Measurements from ENCODE around the gene RLF.
A peak's percentile ranks its signal among the peaks of the same experiment; 100 is the strongest.

DNA sequence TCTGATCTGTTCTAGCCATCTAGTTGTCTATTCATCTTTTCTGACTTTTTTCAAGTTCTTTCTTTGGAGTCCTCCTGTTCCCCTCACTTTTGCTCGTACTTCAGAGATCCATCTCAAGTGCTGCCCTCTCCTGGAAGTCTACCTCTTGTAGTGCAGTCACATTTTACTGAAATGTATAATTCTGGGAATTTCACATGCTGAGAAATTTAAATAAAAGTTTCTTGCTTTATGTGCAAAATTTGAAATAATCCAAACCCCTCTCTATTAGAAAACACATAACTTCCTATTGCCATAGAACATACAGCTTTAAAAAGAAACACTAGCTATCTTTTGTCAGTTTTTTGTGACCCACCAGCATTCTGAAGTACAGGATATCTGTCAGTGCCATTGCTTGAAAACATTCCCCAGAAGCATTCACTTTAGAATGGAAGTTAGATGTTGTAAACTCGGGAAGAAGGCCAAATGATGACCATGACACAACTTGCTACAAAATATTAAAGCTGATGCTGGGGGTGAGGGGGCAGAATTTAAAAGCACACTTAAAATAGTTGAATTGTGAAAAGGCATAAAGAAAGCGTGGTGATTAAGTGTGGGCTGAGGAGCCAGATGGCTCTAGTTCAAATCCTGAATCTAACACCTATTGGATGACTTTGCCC lies 22.0 kb downstream of the RLF start:
- TF ChIP-seq, protein P1, sequence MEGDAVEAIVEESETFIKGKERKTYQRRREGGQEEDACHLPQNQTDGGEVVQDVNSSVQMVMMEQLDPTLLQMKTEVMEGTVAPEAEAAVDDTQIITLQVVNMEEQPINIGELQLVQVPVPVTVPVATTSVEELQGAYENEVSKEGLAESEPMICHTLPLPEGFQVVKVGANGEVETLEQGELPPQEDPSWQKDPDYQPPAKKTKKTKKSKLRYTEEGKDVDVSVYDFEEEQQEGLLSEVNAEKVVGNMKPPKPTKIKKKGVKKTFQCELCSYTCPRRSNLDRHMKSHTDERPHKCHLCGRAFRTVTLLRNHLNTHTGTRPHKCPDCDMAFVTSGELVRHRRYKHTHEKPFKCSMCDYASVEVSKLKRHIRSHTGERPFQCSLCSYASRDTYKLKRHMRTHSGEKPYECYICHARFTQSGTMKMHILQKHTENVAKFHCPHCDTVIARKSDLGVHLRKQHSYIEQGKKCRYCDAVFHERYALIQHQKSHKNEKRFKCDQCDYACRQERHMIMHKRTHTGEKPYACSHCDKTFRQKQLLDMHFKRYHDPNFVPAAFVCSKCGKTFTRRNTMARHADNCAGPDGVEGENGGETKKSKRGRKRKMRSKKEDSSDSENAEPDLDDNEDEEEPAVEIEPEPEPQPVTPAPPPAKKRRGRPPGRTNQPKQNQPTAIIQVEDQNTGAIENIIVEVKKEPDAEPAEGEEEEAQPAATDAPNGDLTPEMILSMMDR (IDR thresholded peaks at IDR 0.05): peak in 2 of 7 experiments; percentile 22 to 28
- TF ChIP-seq POLR2A (IDR thresholded peaks at IDR 0.05): no peak

Data from body of pancreas (tissue), 4 donors.